ENCODE results near the gene GASK1A. TPM values are rescaled to one million over a fixed set of nuclear protein-coding genes. Genes with fewer than 3 reads are reported as not detected.
"Not testable (repeated sequence)": the region's sequence is repeated elsewhere in the genome, so short reads cannot be mapped to it uniquely, and the experiment has no call there.

GASK1A gene
- total and polyA plus RNA-seq, 8 donors, result 1.2 to 23.6 (median 8.1) TPM

DNA sequence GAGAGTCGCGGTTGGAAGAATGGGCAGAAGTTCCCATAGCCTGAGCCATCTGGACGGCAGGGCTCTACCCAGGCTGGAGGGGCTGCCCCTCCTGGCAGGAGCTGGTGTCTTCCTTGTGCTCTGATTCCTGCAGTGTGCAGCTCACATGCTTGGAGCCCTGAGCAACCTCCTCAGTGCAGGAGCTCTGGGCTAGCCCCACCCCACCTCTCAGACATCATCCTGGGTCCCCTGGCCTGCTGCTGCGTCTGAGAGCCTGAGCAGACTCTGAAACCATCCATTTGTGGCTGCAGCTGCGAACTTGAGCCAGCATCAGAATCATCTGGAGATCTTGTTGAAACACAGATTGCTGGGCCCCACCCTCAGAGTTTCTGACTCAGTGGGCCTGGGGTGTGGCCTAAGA lies 84.0 kb downstream of the GASK1A start:
- Histone ChIP-seq H3K4me1 (no peaks in the 10 kb centered on the region), H3K36me3 (peaks cover 0 to 24% (median 14%) of the 10 kb centered on the region in 4 donors), H3K9me3 (peaks cover 0 to 3% (median 0%) of the 10 kb centered on the region in 4 donors), H3K27ac (no peak overlapping the region), H3K4me3 (no peak overlapping the region), H3K27me3 (no peaks in the 10 kb centered on the region)
- TF ChIP-seq EP300 (IDR thresholded peaks at IDR 0.05) (no peak), POLR2A (IDR thresholded peaks at IDR 0.05) (no peak), POLR2AphosphoS5 (IDR thresholded peaks at IDR 0.05) (no peak)
- TF ChIP-seq, protein P1, sequence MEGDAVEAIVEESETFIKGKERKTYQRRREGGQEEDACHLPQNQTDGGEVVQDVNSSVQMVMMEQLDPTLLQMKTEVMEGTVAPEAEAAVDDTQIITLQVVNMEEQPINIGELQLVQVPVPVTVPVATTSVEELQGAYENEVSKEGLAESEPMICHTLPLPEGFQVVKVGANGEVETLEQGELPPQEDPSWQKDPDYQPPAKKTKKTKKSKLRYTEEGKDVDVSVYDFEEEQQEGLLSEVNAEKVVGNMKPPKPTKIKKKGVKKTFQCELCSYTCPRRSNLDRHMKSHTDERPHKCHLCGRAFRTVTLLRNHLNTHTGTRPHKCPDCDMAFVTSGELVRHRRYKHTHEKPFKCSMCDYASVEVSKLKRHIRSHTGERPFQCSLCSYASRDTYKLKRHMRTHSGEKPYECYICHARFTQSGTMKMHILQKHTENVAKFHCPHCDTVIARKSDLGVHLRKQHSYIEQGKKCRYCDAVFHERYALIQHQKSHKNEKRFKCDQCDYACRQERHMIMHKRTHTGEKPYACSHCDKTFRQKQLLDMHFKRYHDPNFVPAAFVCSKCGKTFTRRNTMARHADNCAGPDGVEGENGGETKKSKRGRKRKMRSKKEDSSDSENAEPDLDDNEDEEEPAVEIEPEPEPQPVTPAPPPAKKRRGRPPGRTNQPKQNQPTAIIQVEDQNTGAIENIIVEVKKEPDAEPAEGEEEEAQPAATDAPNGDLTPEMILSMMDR (IDR thresholded peaks at IDR 0.05), result no peak
- WGBS, 5 donors, result 75 to 83% (median 77%) methylated on average over 4 to 5 of the region's 5 CpGs
- DNase-seq, result no peak
- intact Hi-C loops (cut with DNase I; ENCODE audit: low total_unique reads), result no loop called here

DNA sequence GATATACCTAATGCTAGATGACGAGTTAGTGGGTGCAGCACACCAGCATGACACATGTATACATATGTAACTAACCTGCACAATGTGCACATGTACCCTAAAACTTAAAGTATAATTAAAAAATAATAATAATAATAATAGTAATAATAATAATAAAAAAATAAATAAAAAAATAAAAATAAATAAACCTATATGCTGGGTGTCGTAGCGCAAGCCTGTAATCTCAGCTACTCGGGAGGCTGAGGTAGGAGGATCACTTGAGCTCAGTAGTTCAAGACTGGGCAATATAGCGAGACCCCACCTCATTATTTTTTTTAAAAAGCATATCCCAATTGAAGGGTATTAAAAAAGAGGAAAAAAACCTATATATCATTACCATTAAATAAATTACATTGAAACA lies 91.6 kb downstream of the GASK1A start:
- H3K36me3 ChIP-seq; H3K27ac ChIP-seq; H3K27me3 ChIP-seq; H3K4me1 ChIP-seq; H3K4me3 ChIP-seq; DNase-seq; H3K9me3 ChIP-seq; intact Hi-C loops (cut with DNase I; ENCODE audit: low total_unique reads): not testable (repeated sequence)
- 93 to 98% (median 96%) methylated on average over 4 to 5 of the region's 5 CpGs for WGBS, 5 donors

DNA sequence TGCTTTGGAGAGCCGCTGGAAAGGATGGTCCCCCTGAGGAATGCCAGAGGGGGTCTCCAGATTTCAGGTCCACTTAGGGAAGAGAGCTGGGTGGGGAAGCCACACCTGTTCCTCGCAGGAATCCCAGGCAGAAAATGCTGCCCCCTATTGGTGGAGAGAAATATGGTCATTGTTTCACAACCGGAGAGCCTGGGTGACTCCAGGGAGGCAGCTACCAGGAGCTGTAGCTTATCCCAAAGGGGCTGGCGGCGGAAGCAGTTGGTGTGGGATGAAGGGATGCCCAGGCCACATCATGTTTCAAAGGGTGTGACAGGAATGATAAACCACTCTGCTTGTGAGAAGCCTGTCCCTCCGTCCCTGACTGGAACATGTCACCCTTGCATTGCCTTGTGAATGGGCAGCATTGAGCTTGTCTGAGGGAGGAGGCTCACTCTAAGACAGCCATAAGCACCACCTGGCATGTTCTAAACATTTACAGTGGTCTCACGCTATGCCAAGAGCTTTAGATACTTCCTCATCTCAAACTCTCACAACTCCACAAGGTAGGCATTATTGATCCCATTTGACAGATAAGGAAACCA lies 92.3 kb downstream of the GASK1A start:
- no peak overlapping the region for H3K27ac ChIP-seq
- no peaks in the 10 kb centered on the region for H3K9me3 ChIP-seq
- intact Hi-C loops (cut with DNase I; ENCODE audit: low total_unique reads), result no loop called here
- 52 to 65% (median 59%) methylated on average over 7 of the region's 7 CpGs for WGBS, 5 donors
- H3K4me3 ChIP-seq, result no peak overlapping the region
- H3K27me3 ChIP-seq, result no peaks in the 10 kb centered on the region
- no peaks in the 10 kb centered on the region for H3K36me3 ChIP-seq
- no peak for DNase-seq
- H3K4me1 ChIP-seq, result peaks cover 0 to 3% (median 0%) of the 10 kb centered on the region in 4 donors
- TF ChIP-seq, protein P1 (IDR thresholded peaks at IDR 0.05), result peak in 3 of 7 experiments; percentile 13 to 23 (median 19)
- TF ChIP-seq EP300 (IDR thresholded peaks at IDR 0.05), result no peak
- TF ChIP-seq POLR2AphosphoS5 (IDR thresholded peaks at IDR 0.05), result no peak

DNA sequence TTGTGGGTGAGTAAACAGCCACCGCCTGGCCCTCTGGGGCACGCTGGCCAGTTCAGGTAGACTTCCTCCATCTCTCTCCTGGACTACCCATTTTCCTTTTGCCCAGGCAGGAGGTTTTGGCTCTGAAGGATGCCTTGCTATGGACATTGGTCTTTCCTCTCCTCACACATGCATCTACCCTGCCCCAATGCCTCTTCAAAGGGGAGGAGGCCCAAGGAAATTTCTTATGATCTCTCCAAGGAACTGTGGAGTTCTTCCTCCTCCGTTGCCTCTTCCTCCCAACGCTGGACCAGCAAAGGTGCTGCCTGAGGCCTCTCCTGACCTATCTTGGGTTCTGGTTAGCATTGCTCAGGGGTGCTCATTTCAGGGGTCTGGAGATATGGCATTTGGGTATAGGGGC lies 93.2 kb downstream of the GASK1A start:
- DNase-seq, result no peak
- 84 to 90% (median 89%) methylated on average over 4 of the region's 4 CpGs for WGBS, 5 donors
- Histone ChIP-seq H3K36me3 (no peaks in the 10 kb centered on the region), H3K4me3 (no peak overlapping the region), H3K4me1 (peaks cover 0 to 3% (median 0%) of the 10 kb centered on the region in 4 donors), H3K27ac (no peak overlapping the region), H3K9me3 (no peaks in the 10 kb centered on the region), H3K27me3 (no peaks in the 10 kb centered on the region)
- TF ChIP-seq, protein P1 (IDR thresholded peaks at IDR 0.05), result no peak
- intact Hi-C loops (cut with DNase I; ENCODE audit: low total_unique reads), result no loop called here

DNA sequence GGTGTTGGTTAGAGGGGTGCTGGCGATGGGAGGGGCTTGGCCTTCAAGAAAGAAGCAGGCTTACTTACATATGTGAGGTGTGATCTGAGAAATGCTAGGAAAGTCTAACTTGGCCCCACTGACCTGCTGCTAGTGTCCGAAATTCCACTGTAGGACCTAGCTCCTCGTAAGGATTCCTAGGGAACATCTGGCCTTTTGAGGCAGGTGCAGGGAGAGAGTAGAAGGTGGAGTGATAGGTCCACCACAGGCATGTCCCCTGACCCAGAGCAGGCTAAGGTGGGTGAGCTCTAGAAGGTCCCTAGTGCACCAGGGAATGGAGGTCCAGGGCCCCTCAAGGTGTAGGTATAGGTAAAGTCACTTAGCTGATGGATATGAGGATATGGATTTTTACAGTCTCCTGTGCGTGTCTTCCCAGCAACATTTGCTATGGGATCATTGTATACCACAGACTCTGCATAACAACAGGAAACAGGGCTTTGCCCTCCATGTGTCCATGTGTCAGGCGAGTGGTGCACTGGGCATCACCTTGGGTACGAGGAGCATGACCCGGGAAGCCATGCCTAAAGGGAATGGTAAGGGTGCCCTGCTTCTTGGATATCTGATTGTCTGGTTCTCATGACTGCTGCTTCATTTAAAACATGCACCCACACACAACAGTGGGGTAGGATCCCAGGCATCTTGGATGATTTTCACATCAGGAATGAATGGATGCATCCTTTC lies 94.2 kb downstream of the GASK1A start:
- H3K36me3 ChIP-seq, result peaks cover 0 to 6% (median 0%) of the 10 kb centered on the region in 4 donors
- H3K4me3 ChIP-seq, result no peak overlapping the region
- TF ChIP-seq POLR2A (IDR thresholded peaks at IDR 0.05) (no peak), POLR2AphosphoS5 (IDR thresholded peaks at IDR 0.05) (no peak), EP300 (IDR thresholded peaks at IDR 0.05) (no peak)
- TF ChIP-seq, protein P1 (IDR thresholded peaks at IDR 0.05), result no peak
- intact Hi-C loops (cut with DNase I; ENCODE audit: low total_unique reads), result no loop called here
- H3K9me3 ChIP-seq, result no peaks in the 10 kb centered on the region
- H3K27me3 ChIP-seq, result no peaks in the 10 kb centered on the region
- no peak for DNase-seq
- peaks cover 0 to 3% (median 0%) of the 10 kb centered on the region in 4 donors for H3K4me1 ChIP-seq
- WGBS, 5 donors, result 82 to 90% (median 88%) methylated on average over 7 of the region's 7 CpGs
- no peak overlapping the region for H3K27ac ChIP-seq
